ENCODE results near the gene C11orf97. TPM values are rescaled to one million over a fixed set of nuclear protein-coding genes. Genes with fewer than 3 reads are reported as not detected.

The C11orf97 gene, protein sequence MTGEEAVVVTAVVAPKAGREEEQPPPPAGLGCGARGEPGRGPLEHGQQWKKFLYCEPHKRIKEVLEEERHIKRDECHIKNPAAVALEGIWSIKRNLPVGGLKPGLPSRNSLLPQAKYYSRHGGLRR
- not detected for total RNA-seq
- long read RNA-seq = 0 reads

DNA sequence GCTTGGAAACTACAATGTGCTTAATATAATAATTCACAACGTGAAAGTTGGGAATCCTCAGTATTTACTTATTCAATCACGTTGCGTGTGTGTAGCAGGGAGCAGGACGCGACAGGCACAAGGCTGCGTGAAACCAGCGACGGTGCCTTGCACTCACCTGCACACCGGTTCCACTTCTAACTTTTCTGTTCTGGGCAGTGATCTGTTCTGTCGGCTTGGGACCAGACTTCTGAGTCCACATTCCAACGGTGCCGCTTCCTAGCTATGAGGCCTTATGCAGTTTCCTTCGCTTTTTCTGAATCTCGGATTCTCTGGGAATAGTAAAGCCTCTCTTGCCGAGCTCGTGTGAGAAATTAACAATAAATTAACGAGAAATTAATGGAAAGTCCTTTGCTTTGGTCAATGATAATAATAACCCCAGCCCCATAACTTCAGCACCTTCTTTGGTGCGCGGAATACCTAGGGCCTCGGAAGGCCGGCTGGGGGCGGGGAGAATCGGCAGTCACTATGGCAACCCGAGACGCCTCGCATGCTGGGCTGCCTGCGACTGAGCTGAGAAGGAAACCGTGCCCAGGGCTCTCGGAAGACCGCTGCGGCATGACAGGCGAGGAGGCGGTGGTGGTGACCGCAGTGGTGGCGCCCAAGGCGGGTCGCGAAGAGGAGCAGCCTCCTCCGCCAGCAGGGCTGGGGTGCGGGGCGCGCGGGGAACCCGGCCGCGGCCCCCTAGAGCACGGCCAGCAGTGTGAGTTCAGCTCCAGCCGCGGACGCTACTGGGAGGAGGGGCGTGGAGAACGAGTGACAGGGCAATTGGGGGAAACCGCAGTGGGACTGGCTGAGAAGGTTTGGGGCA, at the start of gene C11orf97:
Gene C11orf97, plus strand, starts transcription at position 530 of the 850 bp plus-strand sequence. Its CDS starts 68 bp downstream, at position 598.
- Histone ChIP-seq H3K27ac (replicated peaks) (no peak within 1 kb of the TSS), H3K4me1 (peaks cover 12% of the 10 kb centered on the region), H3K4me3 (peak within 1 kb of the TSS; percentile 65), H3K27me3 (ENCODE audit: low read depth) (peaks cover 26% of the 10 kb centered on the region), H3K9me3 (replicated peaks) (no peaks in the 10 kb centered on the region), H3K36me3 (no peaks in the 10 kb centered on the region)
- intact Hi-C loops (cut with micrococcal nuclease) = no loop called here
- peak; percentile 46 for DNase-seq
- TF ChIP-seq, protein P1, sequence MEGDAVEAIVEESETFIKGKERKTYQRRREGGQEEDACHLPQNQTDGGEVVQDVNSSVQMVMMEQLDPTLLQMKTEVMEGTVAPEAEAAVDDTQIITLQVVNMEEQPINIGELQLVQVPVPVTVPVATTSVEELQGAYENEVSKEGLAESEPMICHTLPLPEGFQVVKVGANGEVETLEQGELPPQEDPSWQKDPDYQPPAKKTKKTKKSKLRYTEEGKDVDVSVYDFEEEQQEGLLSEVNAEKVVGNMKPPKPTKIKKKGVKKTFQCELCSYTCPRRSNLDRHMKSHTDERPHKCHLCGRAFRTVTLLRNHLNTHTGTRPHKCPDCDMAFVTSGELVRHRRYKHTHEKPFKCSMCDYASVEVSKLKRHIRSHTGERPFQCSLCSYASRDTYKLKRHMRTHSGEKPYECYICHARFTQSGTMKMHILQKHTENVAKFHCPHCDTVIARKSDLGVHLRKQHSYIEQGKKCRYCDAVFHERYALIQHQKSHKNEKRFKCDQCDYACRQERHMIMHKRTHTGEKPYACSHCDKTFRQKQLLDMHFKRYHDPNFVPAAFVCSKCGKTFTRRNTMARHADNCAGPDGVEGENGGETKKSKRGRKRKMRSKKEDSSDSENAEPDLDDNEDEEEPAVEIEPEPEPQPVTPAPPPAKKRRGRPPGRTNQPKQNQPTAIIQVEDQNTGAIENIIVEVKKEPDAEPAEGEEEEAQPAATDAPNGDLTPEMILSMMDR (IDR thresholded peaks at IDR 0.05; ENCODE audit: borderline replicate concordance) = no peak

DNA sequence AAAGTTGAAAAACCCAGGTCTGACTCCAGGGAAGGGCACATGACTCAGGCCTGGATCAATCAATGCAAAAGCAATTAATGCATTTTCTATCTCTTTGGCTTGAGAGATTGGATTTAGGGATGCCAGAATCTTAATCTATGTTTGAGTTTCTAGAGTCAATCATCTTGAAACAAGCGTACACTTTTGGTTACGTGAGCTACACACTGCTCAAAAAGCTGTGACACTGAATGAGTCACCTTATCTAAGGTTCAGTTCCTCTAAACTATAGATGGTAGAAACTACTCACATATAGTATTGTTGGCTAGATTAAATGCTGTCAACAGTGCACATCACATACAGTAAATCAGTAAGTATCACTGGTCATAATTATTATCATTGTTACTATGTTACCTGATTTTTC, 42.8 kb upstream of the C11orf97 start:
- intact Hi-C loops (cut with micrococcal nuclease) = no loop called here
- no peak overlapping the region for H3K27ac ChIP-seq (replicated peaks)
- peaks cover 69% of the 10 kb centered on the region for H3K36me3 ChIP-seq
- no peak overlapping the region for H3K4me3 ChIP-seq
- no peaks in the 10 kb centered on the region for H3K9me3 ChIP-seq (replicated peaks)
- no peaks in the 10 kb centered on the region for H3K27me3 ChIP-seq (ENCODE audit: low read depth)
- TF ChIP-seq, protein P1 (IDR thresholded peaks at IDR 0.05; ENCODE audit: borderline replicate concordance) = no peak
- H3K4me1 ChIP-seq = no peaks in the 10 kb centered on the region
- no peak for DNase-seq

DNA sequence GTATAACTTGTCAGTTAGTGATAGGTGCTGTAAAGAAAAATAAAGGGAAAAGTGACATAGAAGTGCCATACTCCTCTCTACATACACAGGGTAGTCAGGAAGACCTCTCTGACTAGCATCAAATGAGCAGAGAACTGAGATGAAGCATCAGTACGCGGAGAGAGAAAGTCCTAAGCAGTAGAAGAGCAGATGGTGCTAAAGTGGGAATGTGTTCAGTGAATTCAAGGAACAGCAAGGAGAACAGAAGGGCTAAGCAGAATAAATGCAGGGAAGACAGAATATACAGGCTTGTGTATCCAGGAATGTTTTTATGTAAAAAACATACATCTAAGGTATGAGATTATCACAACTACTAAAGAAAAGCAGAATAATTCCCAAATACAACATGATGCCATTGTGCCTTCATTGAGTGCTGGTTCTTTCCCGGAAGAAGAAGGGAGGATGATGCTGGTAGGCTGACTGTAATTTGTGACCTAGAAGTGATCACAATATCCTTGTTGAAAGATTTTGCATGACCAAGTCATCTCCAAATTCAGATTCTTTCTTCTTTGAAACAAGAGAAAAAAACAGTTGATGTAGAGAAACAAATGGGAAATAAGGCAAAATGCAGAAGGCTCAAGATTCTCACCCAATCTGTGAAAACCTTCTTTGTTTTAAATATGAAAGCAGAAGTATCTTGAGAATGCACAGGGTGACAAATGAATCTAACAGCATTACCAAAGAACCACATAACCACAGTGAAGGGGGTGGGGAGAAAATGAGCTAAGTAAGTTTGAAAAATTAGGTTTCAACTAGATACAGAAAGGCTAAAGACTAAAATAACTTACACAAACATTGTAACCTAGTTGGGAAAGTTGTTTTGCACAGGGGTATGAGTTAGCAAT, 39.1 kb upstream of the C11orf97 start:
- TF ChIP-seq, protein P1 (IDR thresholded peaks at IDR 0.05; ENCODE audit: borderline replicate concordance) = no peak
- Histone ChIP-seq H3K36me3 (peaks cover 62% of the 10 kb centered on the region), H3K9me3 (replicated peaks) (no peaks in the 10 kb centered on the region), H3K4me3 (no peak overlapping the region), H3K27me3 (ENCODE audit: low read depth) (no peaks in the 10 kb centered on the region), H3K27ac (replicated peaks) (no peak overlapping the region), H3K4me1 (no peaks in the 10 kb centered on the region)
- no peak for DNase-seq
- intact Hi-C loops (cut with micrococcal nuclease) = no loop called here

DNA sequence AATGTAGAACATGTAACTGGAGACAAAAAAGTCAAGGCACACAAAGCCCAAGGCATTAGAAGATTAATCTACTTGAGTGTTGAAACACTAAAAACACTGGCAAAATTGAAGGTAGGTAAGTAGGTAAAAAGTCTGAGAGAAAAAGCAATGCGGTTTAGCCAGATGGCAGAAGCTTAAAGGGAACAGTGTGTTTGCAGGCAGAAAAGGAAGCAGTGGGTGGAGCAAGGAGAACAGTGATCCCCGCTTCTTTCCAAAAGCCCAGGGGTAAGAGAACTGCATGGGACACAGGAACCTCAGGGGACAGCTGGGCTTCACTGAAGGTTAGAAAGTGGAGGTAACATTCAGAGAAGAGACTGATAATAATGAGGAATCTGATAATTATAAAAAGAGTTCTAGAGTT, 34.6 kb upstream of the C11orf97 start:
- Histone ChIP-seq H3K27ac (replicated peaks) (no peak overlapping the region), H3K27me3 (ENCODE audit: low read depth) (no peaks in the 10 kb centered on the region), H3K4me3 (no peak overlapping the region), H3K9me3 (replicated peaks) (no peaks in the 10 kb centered on the region), H3K36me3 (peaks cover 66% of the 10 kb centered on the region), H3K4me1 (no peaks in the 10 kb centered on the region)
- TF ChIP-seq, protein P1 (IDR thresholded peaks at IDR 0.05; ENCODE audit: borderline replicate concordance) = no peak
- no peak for DNase-seq
- intact Hi-C loops (cut with micrococcal nuclease) = no loop called here

DNA sequence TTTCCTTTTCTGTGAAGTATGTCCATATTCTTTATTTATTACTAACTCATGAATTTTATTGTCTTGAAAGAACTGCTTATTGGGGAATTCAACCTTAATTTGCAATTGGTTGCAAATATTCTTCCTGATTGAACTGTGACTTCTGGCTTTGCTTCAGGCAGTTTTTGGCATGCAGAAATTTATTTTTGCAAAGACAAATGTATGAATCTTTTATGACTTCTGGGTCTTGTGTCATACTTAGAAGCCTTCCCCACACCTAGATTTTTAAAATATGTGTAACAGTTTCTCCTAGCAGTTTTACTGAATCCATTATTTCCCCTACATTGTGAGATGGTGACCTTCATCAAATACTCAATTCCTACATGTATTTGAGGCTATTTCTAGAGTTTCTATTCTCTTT, 30.9 kb upstream of the C11orf97 start:
- H3K27ac ChIP-seq (replicated peaks) = no peak overlapping the region
- no peak for DNase-seq
- TF ChIP-seq, protein P1 (IDR thresholded peaks at IDR 0.05; ENCODE audit: borderline replicate concordance) = no peak
- no peaks in the 10 kb centered on the region for H3K27me3 ChIP-seq (ENCODE audit: low read depth)
- peaks cover 80% of the 10 kb centered on the region for H3K36me3 ChIP-seq
- no peaks in the 10 kb centered on the region for H3K9me3 ChIP-seq (replicated peaks)
- H3K4me3 ChIP-seq = no peak overlapping the region
- no peaks in the 10 kb centered on the region for H3K4me1 ChIP-seq
- intact Hi-C loops (cut with micrococcal nuclease) = no loop called here

Data from left ventricle myocardium inferior (tissue), 1 donor.